ENCODE results near the gene SDSL.

- TF ChIP-seq CTCF (IDR thresholded peaks at IDR 0.05): no peak
- TF ChIP-seq POLR2A (IDR thresholded peaks at IDR 0.05): no peak
Observed at GRCh38 chr12:113472191-113473121, 50.3 kb downstream of the SDSL start.

Data from esophagus squamous epithelium (tissue), 4 donors.